Measurements from ENCODE around the gene UBE2C.
"Not testable (repeated sequence)": the region's sequence is repeated elsewhere in the genome, so short reads cannot be mapped to it uniquely, and the experiment has no call there.

Gene UBE2C

GRCh38 chr20:45797955-45798354 is 14.5 kb upstream of the UBE2C start:
- not testable (repeated sequence) for DNase-seq (ENCODE audit: low read depth in 2 of 2)

GRCh38 chr20:45798935-45799642 is 13.4 kb upstream of the UBE2C start:
- DNase-seq (ENCODE audit: low read depth in 2 of 2), result peak in 1 of 2 donors; percentile 37

GRCh38 chr20:45801851-45802250 is 10.6 kb upstream of the UBE2C start:
- no peak for DNase-seq (ENCODE audit: low read depth in 2 of 2)

GRCh38 chr20:45810191-45810970 is 2.1 kb upstream of the UBE2C start:
- no peak for DNase-seq (ENCODE audit: low read depth in 2 of 2)

- DNase-seq (ENCODE audit: low read depth in 2 of 2), result no peak
These were observed 529 bp downstream of the UBE2C start for GRCh38 chr20:45813006-45813340.

- DNase-seq (ENCODE audit: low read depth in 2 of 2), result no peak
These were observed 1.0 kb downstream of the UBE2C start for GRCh38 chr20:45813489-45813888.

GRCh38 chr20:45814314-45814713 is 1.9 kb downstream of the UBE2C start:
- DNase-seq (ENCODE audit: low read depth in 2 of 2), result no peak

- no peak for DNase-seq (ENCODE audit: low read depth in 2 of 2)
These were observed 4.5 kb downstream of the UBE2C start for GRCh38 chr20:45816951-45817350.

GRCh38 chr20:45817376-45818194 is 5.1 kb downstream of the UBE2C start:
- DNase-seq (ENCODE audit: low read depth in 2 of 2), result no peak

- no peak for DNase-seq (ENCODE audit: low read depth in 2 of 2)
These were observed 5.8 kb downstream of the UBE2C start for GRCh38 chr20:45818239-45818638.

- no peak for DNase-seq (ENCODE audit: low read depth in 2 of 2)
These were observed 7.0 kb downstream of the UBE2C start for GRCh38 chr20:45819466-45819865.

GRCh38 chr20:45821947-45822346 is 9.5 kb downstream of the UBE2C start:
- DNase-seq (ENCODE audit: low read depth in 2 of 2), result no peak

- no peak for DNase-seq (ENCODE audit: low read depth in 2 of 2)
These were observed 10.4 kb downstream of the UBE2C start for GRCh38 chr20:45822857-45823256.

- peak in 1 of 2 donors; percentile 38 for DNase-seq (ENCODE audit: low read depth in 2 of 2)
These were observed 11.7 kb downstream of the UBE2C start for GRCh38 chr20:45823949-45824835.

- DNase-seq (ENCODE audit: low read depth in 2 of 2), result no peak
These were observed 14.1 kb downstream of the UBE2C start for GRCh38 chr20:45826381-45827019.

GRCh38 chr20:45827030-45827652 is 14.7 kb downstream of the UBE2C start, which contains the start of gene TNNC2:
TSS of gene TNNC2 (minus strand) at chr20:45827312. CDS start at chr20:45827248, 64 bp downstream.
- no peak for DNase-seq (ENCODE audit: low read depth in 2 of 2)

- DNase-seq (ENCODE audit: low read depth in 2 of 2), result no peak
These were observed 15.3 kb downstream of the UBE2C start for GRCh38 chr20:45827712-45828111.

GRCh38 chr20:45828589-45828988 is 16.1 kb downstream of the UBE2C start:
- DNase-seq (ENCODE audit: low read depth in 2 of 2), result no peak

GRCh38 chr20:45829673-45830106 is 17.2 kb downstream of the UBE2C start:
- DNase-seq (ENCODE audit: low read depth in 2 of 2), result not testable (repeated sequence)

- DNase-seq (ENCODE audit: low read depth in 2 of 2), result no peak
These were observed 20.2 kb downstream of the UBE2C start for GRCh38 chr20:45832619-45833018.

Measured in stimulated activated CD8-positive, alpha-beta memory T cell treated with anti-CD3 and anti-CD28 coated beads, Interleukin-2, amount 100 ng/mL, for 48 hours (primary cell).